ENCODE data around the gene NFATC1.

The NFATC1 gene

DNA sequence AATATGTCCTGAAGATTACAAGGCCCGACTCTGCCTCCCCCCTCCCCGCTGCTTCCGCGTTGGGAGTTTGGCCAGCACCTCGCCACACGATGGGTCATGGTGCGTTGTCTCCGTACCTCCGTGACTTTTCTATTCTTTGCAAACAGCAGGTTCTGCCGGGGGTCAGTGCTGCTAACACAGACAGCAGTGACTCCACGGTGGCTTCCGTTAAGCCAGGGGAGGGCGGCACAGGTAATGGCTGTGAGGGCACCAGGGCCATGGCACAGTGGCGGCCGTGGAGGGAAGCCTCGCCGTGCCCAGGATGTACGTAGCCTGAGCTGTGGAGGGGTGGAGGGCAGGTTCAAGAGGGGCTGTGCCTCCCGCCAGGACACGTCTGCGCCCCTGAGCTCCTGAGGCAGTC, 115.5 kb downstream of the NFATC1 start:
- no peak for DNase-seq

DNA sequence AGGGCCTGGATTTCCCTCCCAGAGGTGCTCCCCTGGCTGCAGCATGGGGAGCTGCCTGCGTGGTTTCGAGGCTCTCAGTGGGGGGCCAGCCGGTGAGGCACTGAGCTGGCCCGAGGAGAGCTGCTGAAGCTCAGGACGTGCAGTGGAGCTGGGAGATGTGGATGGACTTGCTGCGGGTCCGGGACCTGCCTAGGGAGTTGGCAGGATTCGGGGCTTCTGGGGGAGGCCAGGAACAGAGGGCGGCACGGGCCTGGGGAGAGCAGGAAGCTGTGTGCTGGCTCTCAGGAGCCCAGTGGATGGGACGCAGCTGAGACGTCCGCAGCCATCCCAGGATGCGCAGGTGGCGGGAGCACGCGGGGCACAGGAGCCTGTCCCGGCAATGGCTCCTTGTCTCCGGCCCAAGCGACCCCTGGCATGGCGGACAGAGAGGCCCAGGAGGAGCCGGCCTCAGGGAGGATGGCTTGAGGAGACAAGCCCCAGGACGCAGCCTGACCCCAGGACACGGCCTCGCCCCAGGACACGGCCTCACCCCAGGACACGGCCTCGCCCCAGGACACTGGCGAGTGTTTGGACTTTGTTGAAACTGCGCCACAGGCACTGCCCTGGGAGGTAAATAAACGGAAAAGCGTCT, 116.1 kb downstream of the NFATC1 start:
- no peak for DNase-seq

DNA sequence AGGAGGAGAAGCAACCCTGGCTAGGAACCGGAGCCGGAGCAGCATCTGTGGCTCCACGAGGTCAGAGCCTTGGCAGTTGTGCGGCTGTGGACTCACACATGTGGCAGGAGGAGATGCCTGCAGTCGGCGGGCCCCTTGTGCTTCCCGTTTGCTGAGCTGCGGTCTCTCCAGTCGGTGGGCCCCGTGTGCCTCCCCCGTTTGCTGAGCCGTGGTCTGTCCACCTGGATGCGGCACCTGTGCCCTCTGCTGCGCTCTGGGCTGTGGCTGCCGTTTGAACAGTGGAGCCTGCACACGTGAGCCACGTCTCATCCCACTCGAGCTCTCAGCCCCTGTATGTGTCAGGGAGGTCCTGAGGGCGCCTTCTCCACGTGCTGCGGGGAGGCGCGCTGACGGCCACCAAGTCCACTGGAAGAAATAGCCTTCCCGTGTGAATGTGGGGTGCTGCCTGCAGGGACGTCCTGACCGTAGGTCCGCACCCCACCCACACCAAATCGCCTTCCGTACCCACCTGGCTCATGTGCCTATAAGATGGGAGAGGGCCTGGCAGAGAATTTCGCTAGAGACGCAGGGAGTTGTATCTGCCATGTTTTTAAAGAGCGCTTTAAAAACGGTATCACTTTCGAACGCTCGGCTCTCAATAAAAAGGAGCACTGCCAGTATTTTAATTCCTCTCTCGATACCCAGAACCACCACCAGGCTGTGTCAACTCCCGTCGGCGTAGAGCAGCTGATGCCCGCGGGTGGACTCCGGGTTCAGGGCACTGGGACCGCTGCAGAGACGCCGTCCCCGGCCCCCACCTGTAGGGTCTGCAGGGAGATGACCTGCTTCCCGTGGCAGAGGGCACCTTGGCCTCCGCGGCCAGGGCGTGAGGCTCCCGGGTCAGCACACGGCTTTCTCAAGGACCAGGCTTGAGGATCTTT, 117.0 kb downstream of the NFATC1 start:
- DNase-seq: no peak

DNA sequence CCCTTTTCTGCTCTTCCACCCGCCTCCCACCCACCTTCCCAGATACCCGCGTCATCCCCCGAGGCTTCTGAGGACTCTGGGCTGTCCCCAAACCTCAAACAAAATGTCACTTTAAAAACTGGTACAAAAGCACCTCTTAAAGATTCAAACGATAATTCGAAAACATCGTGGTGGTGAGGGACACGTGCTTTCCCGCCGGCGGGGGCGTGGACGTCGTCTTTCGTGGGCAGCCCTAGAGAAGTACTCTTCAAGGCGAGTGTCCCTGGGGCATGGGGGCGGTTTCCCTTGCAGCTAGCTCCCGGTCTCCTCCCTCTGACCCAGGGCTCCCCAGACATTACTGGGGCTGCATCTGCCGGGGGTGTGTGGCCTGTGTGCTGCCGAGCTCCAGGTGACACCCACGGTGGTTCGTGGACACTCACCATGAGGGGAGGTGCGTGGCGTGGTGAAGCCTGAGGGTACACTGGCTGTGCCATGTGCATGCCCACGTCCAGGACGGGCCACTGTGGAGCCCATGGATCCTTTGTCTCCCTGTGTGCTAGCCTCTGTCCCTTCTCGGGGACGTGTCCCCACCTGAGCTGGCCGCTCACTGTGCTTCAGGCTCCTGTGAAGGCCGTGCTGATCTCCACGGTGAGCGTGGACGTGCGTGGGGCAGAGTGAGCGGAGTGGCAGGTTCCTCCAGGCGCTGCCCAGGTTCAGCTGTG, 117.8 kb downstream of the NFATC1 start:
- DNase-seq: no peak

DNA sequence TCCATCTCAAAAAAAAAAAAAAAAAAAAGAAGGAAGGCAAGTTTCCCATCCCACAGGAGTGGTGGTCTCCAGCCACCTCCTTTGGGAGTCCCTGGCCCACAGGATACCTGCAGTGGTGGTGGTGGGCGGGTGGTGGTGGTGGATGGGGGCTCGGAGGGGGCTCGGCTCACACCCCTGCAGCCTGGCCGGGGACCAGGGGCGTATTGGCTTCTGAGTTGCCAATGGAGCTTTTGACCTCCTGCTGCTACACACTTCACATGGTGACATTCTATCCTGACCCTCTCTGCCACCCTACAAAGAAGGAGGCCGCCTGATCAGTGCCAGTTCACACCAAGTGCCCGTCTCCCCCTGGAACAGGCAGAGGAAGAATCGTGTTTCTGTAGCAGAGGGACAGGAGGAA, 119.6 kb downstream of the NFATC1 start:
- no peak for DNase-seq

DNA sequence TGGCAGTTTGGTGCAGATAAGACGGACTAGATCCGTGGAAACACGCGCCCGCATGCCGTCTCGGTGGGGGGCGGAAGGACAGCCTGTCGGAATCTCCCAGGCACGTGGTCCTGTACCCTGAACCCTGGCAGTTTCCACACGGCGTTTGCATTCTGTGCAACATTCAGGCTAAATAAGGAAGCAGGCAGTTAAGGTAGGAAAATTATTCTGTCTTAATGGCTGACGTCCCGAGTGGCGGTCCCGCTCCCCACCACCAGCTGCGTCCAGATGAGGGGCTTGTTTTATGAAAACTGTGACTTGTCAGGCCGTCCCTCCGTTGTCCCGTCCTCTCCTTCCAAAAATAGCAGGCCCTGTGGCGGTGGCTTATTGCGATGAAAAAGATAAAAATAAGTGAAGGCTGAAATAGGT, 120.2 kb downstream of the NFATC1 start:
- DNase-seq: no peak

DNA sequence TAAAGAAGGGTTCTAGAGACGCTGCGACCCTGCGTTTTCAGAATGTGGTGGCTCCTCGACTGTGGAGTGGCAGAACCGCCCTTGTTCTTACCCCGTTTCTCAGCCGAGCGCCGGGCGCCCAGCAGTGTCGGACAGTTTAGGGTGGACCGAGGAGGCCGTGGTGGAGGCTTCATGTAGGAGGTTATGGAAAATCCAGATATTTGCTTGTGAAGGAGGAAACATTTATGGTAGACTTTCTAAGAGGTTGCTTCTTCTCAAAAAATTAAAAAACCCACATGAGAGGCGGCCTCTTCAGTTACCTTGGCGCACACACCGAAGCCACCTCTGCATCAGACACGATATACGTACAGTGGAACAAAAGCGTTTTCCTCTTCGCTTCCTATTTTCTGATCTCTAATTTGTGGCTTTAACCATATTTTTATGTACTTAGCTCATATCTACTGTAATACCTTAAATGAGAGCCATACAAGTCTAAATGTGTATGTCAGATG, 120.8 kb downstream of the NFATC1 start:
- no peak for DNase-seq

DNA sequence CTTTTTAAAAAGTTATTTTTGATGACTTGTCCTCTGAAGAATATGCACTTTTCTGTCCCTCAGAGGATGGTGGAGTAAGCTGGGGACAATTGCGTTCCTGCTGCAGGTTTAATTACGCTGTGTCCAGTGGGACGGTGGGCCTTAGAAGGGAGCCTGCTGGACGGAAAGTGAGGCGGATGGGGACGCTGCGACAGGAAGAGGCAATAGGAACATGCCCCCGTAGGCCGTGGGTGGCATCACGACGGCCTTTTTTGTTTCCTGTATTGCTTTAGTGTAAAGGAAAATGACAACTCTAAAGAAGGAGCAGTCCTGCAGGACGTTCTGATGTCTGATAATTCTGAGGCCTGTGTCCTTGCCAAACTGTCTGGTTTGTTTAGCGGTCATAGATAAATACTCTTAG, 121.6 kb downstream of the NFATC1 start:
- no peak for DNase-seq

DNA sequence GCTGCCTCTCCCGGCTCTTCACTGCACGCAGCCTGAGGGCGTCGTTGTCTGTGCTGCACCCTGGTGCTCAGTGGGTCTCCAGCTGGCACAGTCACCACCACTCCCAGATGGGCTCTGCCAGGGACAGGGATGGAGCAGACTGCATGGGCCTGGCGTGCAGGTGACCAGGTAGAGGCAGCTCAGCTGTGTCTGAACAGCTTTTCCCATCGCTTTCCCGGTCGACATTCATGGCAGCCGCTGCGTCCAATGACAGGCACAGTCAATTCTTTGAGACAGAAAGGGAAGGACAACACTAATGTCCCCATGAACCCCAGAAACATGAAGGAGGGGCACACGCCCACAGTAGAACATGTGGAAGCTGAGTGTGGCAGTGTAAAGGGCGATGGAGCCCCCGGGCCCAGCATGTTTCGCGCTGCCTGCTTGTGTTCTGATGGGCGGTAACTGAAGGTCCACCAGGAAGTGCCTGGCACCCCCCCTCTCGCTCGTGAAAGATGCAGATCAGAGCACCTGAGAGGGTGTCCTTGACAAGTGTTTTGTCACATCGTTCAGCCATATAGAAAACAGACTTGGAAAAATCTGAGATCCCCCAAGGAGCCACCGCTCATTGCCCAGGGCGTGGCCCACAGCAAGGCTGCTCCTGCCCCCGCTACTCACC, 122.4 kb downstream of the NFATC1 start:
- no peak for DNase-seq

DNA sequence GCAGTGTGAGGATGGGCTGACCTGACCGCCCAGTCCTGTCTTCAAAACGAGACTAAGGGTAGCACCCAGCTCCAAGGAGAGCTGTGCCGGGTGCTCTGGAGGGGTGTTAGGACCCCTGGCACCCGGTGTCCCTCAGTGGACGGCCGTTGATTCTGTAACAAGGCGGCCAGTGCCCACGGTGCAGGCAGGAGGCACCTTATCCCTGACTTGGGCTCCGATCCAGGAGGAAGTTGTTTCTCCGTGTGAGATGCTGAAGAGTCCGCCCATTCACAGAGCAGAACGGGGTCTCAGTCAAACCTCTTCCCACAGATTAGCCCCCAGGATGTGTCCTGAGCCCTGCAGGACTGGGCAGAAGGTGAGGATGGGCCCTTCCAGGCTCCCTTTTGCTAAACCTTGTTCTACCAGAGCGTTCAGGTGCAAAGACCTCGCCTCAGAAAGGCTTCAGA, 123.0 kb downstream of the NFATC1 start:
- no peak for DNase-seq

DNA sequence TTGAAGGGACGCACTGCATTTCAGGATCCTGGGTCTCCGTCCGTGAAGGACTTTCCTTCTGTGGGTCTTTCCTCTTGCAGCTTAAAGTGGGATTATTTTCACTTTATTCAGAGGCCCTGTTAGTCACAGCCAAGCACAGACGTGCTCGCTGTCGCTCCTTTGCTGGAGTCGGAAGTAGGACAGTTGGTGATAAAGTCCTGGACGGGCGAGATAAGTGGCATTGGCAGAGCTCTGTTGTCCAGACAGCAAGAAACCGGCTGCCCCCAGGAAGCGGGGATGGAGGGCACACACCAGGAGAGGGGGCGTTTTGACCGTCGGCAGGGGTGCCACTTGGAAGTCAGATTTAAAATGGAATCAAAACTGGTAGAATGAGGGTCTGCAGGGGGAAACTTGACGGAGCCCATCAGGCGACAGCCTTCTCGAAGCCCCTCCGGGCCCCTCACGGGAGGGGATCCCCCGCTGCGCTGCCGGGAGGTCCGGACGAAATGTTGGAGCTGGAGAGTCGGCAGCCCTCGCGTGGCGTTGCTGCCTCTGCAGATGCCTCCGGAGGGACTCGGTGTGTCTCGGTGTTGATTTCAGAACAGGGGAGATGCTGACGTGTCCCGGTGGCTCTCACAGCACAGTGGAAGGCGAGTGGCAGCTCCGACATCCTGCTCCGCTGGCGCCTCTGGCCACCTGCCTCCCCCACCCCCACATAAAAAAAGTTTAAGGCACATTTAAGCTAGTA, 124.2 kb downstream of the NFATC1 start:
- no peak for DNase-seq

DNA sequence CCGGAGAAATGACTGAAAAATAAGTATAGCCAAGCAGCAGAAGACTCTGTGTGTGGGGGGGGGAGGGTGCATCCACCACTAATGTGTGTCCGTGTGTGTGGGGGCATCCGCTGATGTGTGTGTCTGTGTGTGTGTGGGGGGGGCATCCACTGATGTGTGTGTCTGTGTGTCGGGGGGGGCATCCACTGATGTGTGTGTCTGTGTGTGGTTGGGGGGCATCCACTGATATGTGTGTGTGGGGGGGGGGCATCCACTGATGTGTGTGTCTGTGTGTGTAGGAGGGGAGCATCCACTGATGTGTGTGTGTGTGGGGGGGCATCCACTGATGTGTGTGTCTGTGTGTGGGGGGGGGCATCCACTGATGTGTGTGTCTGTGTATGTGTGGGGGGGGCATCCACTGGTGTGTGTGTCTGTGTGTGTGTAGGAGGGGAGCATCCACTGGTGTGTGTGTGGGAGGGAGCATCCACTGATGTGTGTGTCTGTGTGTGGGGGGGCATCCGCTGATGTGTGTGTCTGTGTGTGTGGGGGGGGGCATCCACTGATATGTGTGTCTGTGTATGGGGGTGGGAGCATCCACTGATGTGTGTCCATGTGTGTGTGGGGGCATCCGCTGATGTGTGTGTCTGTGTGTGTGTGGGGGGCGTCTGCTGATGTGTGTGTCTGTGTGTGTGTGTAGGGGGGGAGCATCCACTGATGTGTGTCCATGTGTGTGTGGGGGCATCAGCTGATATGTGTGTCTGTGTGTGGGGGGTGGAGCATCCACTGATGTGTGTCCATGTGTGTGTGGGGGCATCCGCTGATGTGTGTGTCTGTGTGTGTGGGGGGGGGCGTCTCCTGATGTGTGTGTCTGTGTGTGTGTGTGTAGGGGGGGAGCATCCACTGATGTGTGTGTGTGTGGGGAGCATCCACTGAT, 125.0 kb downstream of the NFATC1 start:
- DNase-seq: no peak

DNA sequence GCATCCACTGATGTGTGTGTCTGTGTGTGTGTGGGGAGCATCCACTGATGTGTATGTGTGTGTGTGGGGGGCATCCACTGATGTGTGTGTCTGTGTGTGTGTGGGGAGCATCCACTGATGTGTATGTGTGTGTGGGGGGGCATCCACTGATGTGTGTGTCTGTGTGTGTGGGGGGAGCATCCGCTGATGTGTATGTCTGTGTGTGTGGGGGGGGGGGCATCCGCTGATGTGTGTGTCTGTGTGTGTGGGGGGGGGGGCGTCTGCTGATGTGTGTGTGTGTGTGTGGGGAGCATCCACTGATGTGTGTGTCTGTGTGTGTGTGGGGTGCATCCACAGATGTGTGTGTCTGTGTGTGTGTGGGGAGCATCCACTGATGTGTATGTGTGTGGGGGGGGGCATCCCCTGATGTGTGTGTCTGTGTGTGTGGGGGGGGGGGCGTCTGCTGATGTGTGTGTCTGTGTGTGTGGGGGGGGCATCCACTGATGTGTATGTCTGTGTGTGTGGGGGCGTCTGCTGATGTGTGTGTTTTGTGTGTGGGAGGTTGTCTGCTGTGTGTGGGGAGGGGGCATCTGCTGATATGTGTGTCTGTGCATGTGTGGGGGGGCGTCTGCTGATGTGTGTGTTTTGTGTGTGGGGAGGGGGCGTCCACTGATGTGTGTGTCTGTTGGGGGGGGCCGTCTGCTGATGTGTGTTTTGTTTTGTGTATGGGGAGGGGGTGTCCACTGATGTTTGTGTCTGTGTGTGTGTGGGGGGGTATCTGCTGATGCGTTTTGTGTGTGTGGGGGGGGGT, 125.9 kb downstream of the NFATC1 start:
- DNase-seq: no peak

DNA sequence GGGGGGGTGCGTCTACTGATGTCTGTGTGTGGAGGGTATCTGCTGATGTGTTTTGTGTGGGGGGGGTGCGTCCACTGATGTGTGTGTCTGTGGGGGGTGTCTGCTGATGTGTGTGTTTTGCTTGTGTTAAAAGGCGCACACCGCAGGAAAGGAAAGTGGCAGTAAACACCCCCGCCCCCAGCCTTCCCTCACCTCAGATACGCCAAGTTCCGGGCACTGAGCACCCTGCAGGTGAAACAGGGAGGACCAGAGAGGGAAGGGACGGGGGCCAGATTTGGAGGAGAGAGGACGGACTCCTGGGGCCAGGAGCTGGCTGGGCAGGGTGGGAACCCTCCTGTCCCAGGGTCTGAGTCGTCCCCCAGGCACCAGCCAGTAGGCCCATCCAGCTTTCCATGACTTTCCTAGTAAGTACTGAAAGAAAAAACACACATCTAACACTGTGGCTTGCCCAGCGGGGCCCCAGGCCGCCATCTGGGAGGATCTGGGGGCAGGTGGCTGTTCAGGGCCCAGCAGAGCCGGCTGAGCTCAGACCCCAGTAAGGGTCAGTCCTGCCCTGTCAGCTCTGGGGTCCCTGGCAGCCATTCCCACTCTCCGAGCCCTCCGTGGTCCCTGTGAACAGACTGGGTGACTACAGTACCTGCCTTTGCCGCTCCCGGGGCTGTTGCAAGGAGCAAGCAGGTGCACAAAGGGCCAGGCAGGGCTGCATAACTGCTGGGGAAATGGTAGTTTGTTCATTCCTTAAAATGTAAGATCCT, 126.9 kb downstream of the NFATC1 start:
- no peak for DNase-seq

DNA sequence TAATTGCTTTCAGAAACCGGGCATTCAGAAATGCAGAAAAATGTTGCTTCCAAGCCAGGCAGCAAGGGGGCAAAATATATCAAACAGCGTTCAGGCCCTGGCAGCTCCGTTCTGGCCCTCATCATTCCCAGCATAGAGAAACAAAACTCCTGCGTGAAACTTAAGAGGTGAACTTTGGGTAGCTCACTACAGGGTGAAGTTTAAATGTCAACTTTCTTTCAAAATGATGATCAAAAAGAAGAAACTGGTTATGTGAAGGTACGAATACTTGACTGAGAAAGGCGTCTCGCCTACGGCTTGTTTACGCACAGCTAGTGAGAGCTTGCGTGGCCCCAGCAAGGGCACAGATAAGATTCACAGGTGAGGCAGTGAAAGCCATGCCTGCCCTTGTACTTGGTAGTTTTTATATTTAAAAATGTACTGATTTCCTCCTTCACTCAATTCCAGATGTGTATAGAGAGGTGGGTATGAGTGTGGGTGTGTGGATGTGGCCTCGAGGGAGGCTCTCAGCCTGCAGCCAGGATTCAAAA, 127.5 kb downstream of the NFATC1 start:
- DNase-seq: no peak

DNA sequence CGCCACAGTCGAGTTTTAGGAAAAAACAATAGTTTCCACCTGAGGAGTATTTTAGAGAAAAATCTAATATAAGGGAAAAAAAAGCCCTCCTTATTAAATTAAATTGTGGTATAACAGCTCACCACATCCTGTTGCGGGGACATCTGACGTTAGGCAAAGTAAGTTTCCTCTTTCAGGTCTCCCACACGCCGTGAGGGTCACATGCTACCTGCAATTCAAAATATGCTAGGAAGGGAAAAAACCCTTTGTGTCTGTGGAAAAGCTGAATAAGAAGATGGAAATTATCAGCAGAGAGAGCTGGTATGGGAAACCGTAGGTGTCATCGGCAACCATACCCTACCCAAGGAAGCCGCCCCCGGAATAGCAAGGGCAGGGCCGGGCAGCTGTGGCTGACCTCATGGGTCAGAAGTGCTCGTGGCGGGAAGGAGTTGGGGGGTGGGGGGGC, 128.0 kb downstream of the NFATC1 start:
- DNase-seq: no peak

DNA sequence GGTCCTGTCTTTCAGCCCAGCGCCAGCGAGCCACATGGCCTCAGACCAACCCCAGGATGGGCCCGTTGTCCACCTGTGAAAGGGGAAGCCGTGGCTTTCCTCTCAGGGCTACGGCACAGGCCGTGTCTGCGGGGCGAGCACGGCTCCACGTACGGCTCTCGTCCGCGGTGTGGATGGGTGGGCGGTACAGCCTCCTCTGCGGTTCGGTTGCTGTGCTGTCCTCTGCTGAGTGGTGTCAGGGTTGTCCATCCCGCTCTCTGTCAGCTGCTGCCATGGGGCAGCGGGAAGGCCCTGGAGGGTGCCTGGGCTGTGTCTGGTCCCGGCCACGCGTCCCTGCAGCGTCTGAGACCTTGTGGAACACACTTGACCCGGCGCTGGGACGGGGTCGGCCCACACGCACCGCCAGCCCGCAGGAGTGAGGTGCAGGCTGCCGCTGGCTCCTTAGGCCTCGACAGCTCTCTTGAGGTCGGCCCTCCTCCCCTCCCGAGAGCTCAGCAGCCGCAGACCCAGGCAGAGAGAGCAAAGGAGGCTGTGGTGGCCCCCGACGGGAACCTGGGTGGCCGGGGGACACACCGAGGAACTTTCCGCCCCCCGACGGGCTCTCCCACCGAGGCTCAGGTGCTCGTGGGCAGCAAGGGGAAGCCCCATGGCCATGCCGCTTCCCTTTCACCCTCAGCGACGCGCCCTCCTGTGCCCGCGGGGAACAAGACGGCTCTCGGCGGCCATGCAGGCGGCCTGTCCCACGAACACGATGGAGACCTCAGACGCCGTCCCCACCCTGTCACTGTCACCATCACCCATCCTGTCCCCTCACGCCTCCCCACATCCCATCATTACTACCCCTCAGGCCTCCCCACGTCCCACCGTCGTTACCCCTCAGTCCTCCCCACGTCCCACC, 128.7 kb downstream of the NFATC1 start:
- no peak for DNase-seq

Data from NCI-H510A (cell line).